ENCODE data around the gene PPP1R17. TPM values are rescaled to one million over a fixed set of nuclear protein-coding genes. Genes with fewer than 3 reads are reported as not detected.

Gene PPP1R17
- total RNA-seq, 4 donors from 2014 or later = not detected

- Histone ChIP-seq H3K36me3 (no peaks in the 10 kb centered on the region), H3K27ac (no peak overlapping the region), H3K4me3 (no peak overlapping the region), H3K27me3 (no peaks in the 10 kb centered on the region), H3K9me3 (no peaks in the 10 kb centered on the region), H3K4me1 (no peaks in the 10 kb centered on the region)
- 88% methylated on average over 1 of the region's 1 CpG; no CpG with 5 or more reads in 1 of the 2 donors for WGBS, 2 donors (ENCODE audit: low coverage in 1 of 2)
- TF ChIP-seq POLR2AphosphoS5 (IDR thresholded peaks at IDR 0.05) (no peak), CTCF (IDR thresholded peaks at IDR 0.05) (no peak), POLR2A (IDR thresholded peaks at IDR 0.05) (no peak), EP300 (IDR thresholded peaks at IDR 0.05) (no peak)
- ATAC-seq = no peak
Measured at GRCh38 chr7:31710171-31710570, 23.2 kb downstream of the PPP1R17 start.

- TF ChIP-seq POLR2A (IDR thresholded peaks at IDR 0.05) (no peak), EP300 (IDR thresholded peaks at IDR 0.05) (no peak), POLR2AphosphoS5 (IDR thresholded peaks at IDR 0.05) (no peak), CTCF (IDR thresholded peaks at IDR 0.05) (no peak)
- ATAC-seq = no peak
- Histone ChIP-seq H3K9me3 (no peaks in the 10 kb centered on the region), H3K36me3 (no peaks in the 10 kb centered on the region), H3K4me1 (no peaks in the 10 kb centered on the region), H3K4me3 (no peak overlapping the region), H3K27ac (no peak overlapping the region), H3K27me3 (no peaks in the 10 kb centered on the region)
- 56 to 57% methylated on average over 1 of the region's 1 CpG for WGBS, 2 donors (ENCODE audit: low coverage in 1 of 2)
Measured at GRCh38 chr7:31716355-31716754, 29.3 kb downstream of the PPP1R17 start.

GRCh38 chr7:31720366-31720765, 33.4 kb downstream of the PPP1R17 start:
- no peak for ATAC-seq
- Histone ChIP-seq H3K4me1 (no peaks in the 10 kb centered on the region), H3K4me3 (no peak overlapping the region), H3K9me3 (no peaks in the 10 kb centered on the region), H3K36me3 (no peaks in the 10 kb centered on the region), H3K27me3 (no peaks in the 10 kb centered on the region), H3K27ac (no peak overlapping the region)
- TF ChIP-seq EP300 (IDR thresholded peaks at IDR 0.05) (no peak), POLR2AphosphoS5 (IDR thresholded peaks at IDR 0.05) (no peak), CTCF (IDR thresholded peaks at IDR 0.05) (no peak)
- 84 to 90% methylated on average over 6 to 8 of the region's 8 CpGs for WGBS, 2 donors (ENCODE audit: low coverage in 1 of 2)

GRCh38 chr7:31724696-31725095, 37.7 kb downstream of the PPP1R17 start:
- H3K4me1 ChIP-seq = no peaks in the 10 kb centered on the region
- no peak overlapping the region for H3K4me3 ChIP-seq
- no peaks in the 10 kb centered on the region for H3K36me3 ChIP-seq
- H3K27ac ChIP-seq = no peak overlapping the region
- H3K27me3 ChIP-seq = no peaks in the 10 kb centered on the region
- TF ChIP-seq CTCF (IDR thresholded peaks at IDR 0.05) = no peak
- TF ChIP-seq EP300 (IDR thresholded peaks at IDR 0.05) = no peak
- 64 to 83% methylated on average over 1 to 3 of the region's 3 CpGs for WGBS, 2 donors (ENCODE audit: low coverage in 1 of 2)
- no peak for ATAC-seq
- no peaks in the 10 kb centered on the region for H3K9me3 ChIP-seq

GRCh38 chr7:31729195-31729804, 42.3 kb downstream of the PPP1R17 start:
- WGBS, 2 donors (ENCODE audit: low coverage in 1 of 2) = 38 to 39% methylated on average over 3 of the region's 3 CpGs

More at GRCh38 chr7:31729195-31729804, 42.3 kb downstream of the PPP1R17 start:
- no peaks in the 10 kb centered on the region for H3K9me3 ChIP-seq
- ATAC-seq = no peak
- no peaks in the 10 kb centered on the region for H3K27me3 ChIP-seq
- TF ChIP-seq POLR2AphosphoS5 (IDR thresholded peaks at IDR 0.05) (no peak), EP300 (IDR thresholded peaks at IDR 0.05) (no peak), CTCF (IDR thresholded peaks at IDR 0.05) (no peak), POLR2A (IDR thresholded peaks at IDR 0.05) (no peak)
- no peaks in the 10 kb centered on the region for H3K36me3 ChIP-seq
- H3K4me3 ChIP-seq = no peak overlapping the region
- no peak overlapping the region for H3K27ac ChIP-seq
- H3K4me1 ChIP-seq = no peaks in the 10 kb centered on the region

All from gastroesophageal sphincter (tissue), 4 donors.